Pancreas (tissue), 10 donors: Measurements from ENCODE around the gene PLXNA3. TPM values are rescaled to one million over a fixed set of nuclear protein-coding genes. Genes with fewer than 3 reads are reported as not detected.

Experiments
- ATAC-seq, 4 donors: fragments of 200-7000 bp; cut with Tn5 transposase; one replicate each; pipeline versions ENCODE4 v1.8.0 to v1.9.1; 2020; ENCODE audit warnings: mild to moderate bottlenecking in 4 of 4, moderate library complexity in 4 of 4
- DNase-seq, 6 donors: peaks; one replicate each; pipeline ENCODE4 v3.0.0-alpha.2; 2020
- FAIRE-seq: peaks from 2 replicates; lab custom pipeline; 2012; peaks lifted over from hg19 to GRCh38; lab: Jason Lieb, UNC
- H3K27ac ChIP-seq, 4 donors: fragments of 200-600 bp; sonication (generic); 1 replicate in 3 of 4; 2 replicates in 1 of 4; pipeline versions ENCODE4 v1.5.0 to v1.8.0; 2020
- H3K27me3 ChIP-seq, 4 donors: fragments of 200-600 bp; one replicate each; pipeline ENCODE4 v1.8.0; 2021
- H3K36me3 ChIP-seq, 3 donors: fragments of 200-600 bp; sonication (generic) in 1 of 3; one replicate each; pipeline versions ENCODE4 v1.5.0 to v1.8.0; 2020 to 2021
- H3K4me1 ChIP-seq, 3 donors: fragments of 200-600 bp; one replicate each; pipeline ENCODE4 v1.8.0; 2021
- H3K4me3 ChIP-seq, 4 donors: fragments of 200-600 bp; sonication (generic) in 2 of 4; one replicate each; pipeline versions ENCODE4 v1.5.0 to v1.8.0; 2020 to 2021
- H3K9me3 ChIP-seq, 4 donors: fragments of 200-600 bp; one replicate each; pipeline ENCODE4 v1.8.0; 2021
- CTCF ChIP-seq, 4 donors: fragments of 200-600 bp; sonication (generic) in 3 of 4; IDR thresholded peaks; one replicate each; pipeline versions ENCODE4 v1.5.0 to v1.8.0; 2021; ENCODE audit warnings: antibody characterized with exemption in 4 of 4
- WGBS, 2 donors: extraction: QIAGEN DNeasy Blood & Tissue Kit; methylation state at CpG; one replicate each; pipeline ENCODE4 v1.1.7; 2013; 5-methylcytosine and 5-hydroxymethylcytosine counted together
- intact Hi-C, 3 donors: fragments of 100-400 bp; cut with DNase I; formaldehyde crosslinking; loops; one replicate each; pipeline versions ENCODE4 v1.11.1 to v1.14.2; 2022
- polyA plus RNA-seq, 2 donors: library from polyadenylated mRNA; stranded (reverse); fragments of 200-250 nt; gene quantifications; one replicate each; pipeline ENCODE4 v1.2.3, GENCODE V29; 2013
- total RNA-seq, 6 donors: library from RNA; stranded (reverse); fragmentation: NEBNext Ultra II Directional in 4 of 6; extraction: Animal tissue kit (Norgen Biotek cat#: 25700) in 4 of 6; gene quantifications; one replicate each; pipeline versions ENCODE4 v1.2.1 to v1.2.4, GENCODE V29; 2021 to 2023
- donor health status: healthy with polysubstance abuse.
- donor health status: DM: no; HTN: no; CAD: no; lungs with moderate emphysema.
- donor health status: DM: no; HTN: no; CAD: no.
- donor health status: control.
- donor health status: control.
- donor health status: Bipolar disorder and iron deficiency.
- donor health status: DM: yes; HTN: yes; CAD: no.
- donor health status: DM: no; HTN: no; CAD: no.
- donor health status: DM: no; HTN: no; CAD: no.
- donor health status: DM: yes; HTN: yes; CAD: no.

Gene PLXNA3
- total and polyA plus RNA-seq, 8 donors: 10.5 to 40.7 (median 16.3) TPM

DNA sequence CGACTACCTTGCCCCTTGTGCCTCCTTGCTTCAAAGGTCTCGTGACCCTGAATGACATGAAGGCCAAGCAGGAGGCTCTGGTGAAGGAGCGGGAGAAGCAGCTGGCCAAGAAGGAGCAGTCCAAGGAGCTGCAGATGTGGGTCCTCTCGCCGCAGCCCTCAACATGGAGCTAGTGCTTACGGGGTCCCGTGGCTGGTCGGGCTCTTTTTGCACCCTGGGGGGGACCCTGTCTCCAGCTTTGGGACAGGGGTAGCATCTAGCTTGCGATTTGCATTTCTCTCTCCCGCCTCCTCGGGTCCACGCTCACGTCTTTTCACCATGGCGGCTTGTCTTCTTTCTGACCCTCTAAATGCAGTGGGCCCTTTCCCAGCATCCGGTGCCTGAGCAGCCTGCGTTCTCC lies 12.3 kb upstream of the PLXNA3 start:
- Histone ChIP-seq H3K27ac (no peak overlapping the region), H3K4me3 (no peak overlapping the region), H3K4me1 (no peaks in the 10 kb centered on the region), H3K9me3 (no peaks in the 10 kb centered on the region), H3K27me3 (no peaks in the 10 kb centered on the region), H3K36me3 (peaks cover 0 to 9% (median 5%) of the 10 kb centered on the region in 3 donors)
- no peak for ATAC-seq
- intact Hi-C loops: no loop called here
- WGBS, 2 donors: 90 to 91% methylated on average over 16 of the region's 16 CpGs
- TF ChIP-seq CTCF (IDR thresholded peaks at IDR 0.05): no peak
- no peak for DNase-seq
- FAIRE-seq: no peak

DNA sequence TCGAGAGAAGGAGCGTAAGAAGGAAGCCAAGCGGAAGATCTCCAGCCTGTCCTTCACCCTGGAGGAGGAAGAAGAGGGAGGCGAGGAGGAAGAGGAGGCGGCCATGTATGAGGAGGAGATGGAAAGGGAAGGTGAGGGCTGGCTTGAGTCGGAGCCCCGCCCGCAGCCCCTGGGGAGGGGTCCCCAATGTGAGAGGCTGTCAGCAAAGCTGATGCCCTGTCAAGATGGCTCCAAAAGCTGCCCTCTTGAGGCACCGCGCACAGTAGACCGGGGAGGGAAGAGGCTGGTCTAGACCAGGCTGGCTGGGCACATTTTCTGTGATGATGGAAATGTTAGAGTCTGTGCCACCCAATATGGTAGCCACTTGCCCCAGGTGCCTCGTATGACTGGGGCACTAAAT lies 11.7 kb upstream of the PLXNA3 start:
- Histone ChIP-seq H3K27ac (no peak overlapping the region), H3K9me3 (no peaks in the 10 kb centered on the region), H3K4me3 (no peak overlapping the region), H3K36me3 (peaks cover 0 to 9% (median 5%) of the 10 kb centered on the region in 3 donors), H3K27me3 (no peaks in the 10 kb centered on the region), H3K4me1 (no peaks in the 10 kb centered on the region)
- WGBS, 2 donors: 83 to 91% methylated on average over 12 of the region's 12 CpGs
- intact Hi-C loops: no loop called here
- DNase-seq (no peak), ATAC-seq (no peak), FAIRE-seq (no peak)
- TF ChIP-seq CTCF (IDR thresholded peaks at IDR 0.05): no peak

DNA sequence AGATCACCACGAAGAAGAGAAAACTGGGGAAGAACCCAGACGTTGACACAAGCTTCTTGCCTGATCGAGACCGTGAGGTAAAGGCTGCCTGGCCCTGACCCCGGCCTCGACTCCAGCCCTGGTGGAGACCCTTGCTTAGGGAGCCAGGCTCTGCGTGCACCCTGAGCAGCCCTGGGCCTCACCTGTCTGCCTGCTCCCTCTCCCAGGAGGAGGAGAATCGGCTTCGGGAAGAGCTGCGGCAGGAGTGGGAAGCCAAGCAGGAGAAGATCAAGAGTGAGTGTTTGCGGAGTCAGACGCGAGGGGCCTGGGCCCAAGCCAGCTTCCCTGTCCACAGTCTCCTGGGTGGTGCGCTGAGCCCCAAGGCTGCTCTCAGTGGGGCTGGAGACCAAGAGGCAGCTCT lies 9.6 kb upstream of the PLXNA3 start:
- H3K27ac ChIP-seq: no peak overlapping the region
- intact Hi-C loops: no loop called here
- 89 to 94% methylated on average over 14 of the region's 14 CpGs for WGBS, 2 donors
- H3K4me3 ChIP-seq: no peak overlapping the region
- H3K27me3 ChIP-seq: no peaks in the 10 kb centered on the region
- no peaks in the 10 kb centered on the region for H3K4me1 ChIP-seq
- no peak for TF ChIP-seq CTCF (IDR thresholded peaks at IDR 0.05)
- H3K9me3 ChIP-seq: no peaks in the 10 kb centered on the region
- DNase-seq: peak in 1 of 6 donors; percentile 56
- peaks cover 0 to 9% (median 5%) of the 10 kb centered on the region in 3 donors for H3K36me3 ChIP-seq
- ATAC-seq: no peak
- FAIRE-seq: no peak

DNA sequence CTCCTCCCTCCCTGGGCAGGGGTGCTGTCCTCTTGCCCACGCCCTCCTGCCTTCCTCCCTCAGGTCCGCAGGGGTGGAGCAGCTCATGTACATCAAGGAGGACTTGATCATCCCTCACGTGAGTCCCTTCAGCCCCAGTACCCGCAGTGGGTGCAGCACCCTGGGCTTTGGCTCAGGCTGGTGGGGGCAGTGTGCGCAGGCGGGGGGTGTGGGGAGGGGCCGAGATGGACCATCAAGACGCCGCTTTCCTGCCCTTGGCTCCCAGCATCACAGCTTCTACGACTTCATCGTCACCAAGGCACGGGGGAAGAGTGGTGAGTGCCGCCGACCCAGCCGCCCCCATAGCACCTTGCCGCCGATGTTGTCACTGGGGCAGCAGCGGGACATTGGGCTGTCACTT lies 8.5 kb upstream of the PLXNA3 start:
- H3K36me3 ChIP-seq: peaks cover 0 to 9% (median 5%) of the 10 kb centered on the region in 3 donors
- no peak for FAIRE-seq
- H3K27me3 ChIP-seq: no peaks in the 10 kb centered on the region
- TF ChIP-seq CTCF (IDR thresholded peaks at IDR 0.05): no peak
- H3K9me3 ChIP-seq: no peaks in the 10 kb centered on the region
- no peak overlapping the region for H3K4me3 ChIP-seq
- WGBS, 2 donors: 89 to 92% methylated on average over 18 of the region's 18 CpGs
- DNase-seq: peak in 1 of 6 donors; percentile 55
- H3K4me1 ChIP-seq: no peaks in the 10 kb centered on the region
- no peak for ATAC-seq
- intact Hi-C loops: no loop called here
- H3K27ac ChIP-seq: no peak overlapping the region

GRCh38 chrX:154450312-154450711 lies 7.8 kb upstream of the PLXNA3 start:
- H3K27me3 ChIP-seq: no peaks in the 10 kb centered on the region
- H3K4me1 ChIP-seq: no peaks in the 10 kb centered on the region
- 89 to 94% methylated on average over 16 to 17 of the region's 17 CpGs for WGBS, 2 donors
- FAIRE-seq (no peak), DNase-seq (peak in 1 of 6 donors; percentile 63), ATAC-seq (no peak)
- peaks cover 0 to 9% (median 5%) of the 10 kb centered on the region in 3 donors for H3K36me3 ChIP-seq
- no peak overlapping the region for H3K4me3 ChIP-seq
- H3K9me3 ChIP-seq: no peaks in the 10 kb centered on the region
- no peak for TF ChIP-seq CTCF (IDR thresholded peaks at IDR 0.05)
- H3K27ac ChIP-seq: no peak overlapping the region
- intact Hi-C loops: no loop called here
